ENCODE results near the gene PRCP.
A peak's percentile ranks its signal among the peaks of the same experiment; 100 is the strongest.
"Not testable (repeated sequence)": the region's sequence is repeated elsewhere in the genome, so short reads cannot be mapped to it uniquely, and the experiment has no call there.

PRCP gene

GRCh38 chr11:82872377-82873150 lies 27.7 kb downstream of the PRCP start:
- DNase-seq (ENCODE audit: low read depth): no peak

- DNase-seq (ENCODE audit: low read depth): no peak
Measured at GRCh38 chr11:82871646-82872045, 28.6 kb downstream of the PRCP start.

GRCh38 chr11:82869657-82870056 lies 30.6 kb downstream of the PRCP start:
- no peak for DNase-seq (ENCODE audit: low read depth)

GRCh38 chr11:82867495-82868082 lies 32.6 kb downstream of the PRCP start:
- peak; percentile 47 for DNase-seq (ENCODE audit: low read depth)

GRCh38 chr11:82865841-82866240 lies 34.4 kb downstream of the PRCP start:
- DNase-seq (ENCODE audit: low read depth): no peak

- DNase-seq (ENCODE audit: low read depth): no peak
Measured at GRCh38 chr11:82864268-82864667, 36.0 kb downstream of the PRCP start.

GRCh38 chr11:82863209-82863608 lies 37.0 kb downstream of the PRCP start:
- no peak for DNase-seq (ENCODE audit: low read depth)

GRCh38 chr11:82862379-82862778 lies 37.9 kb downstream of the PRCP start:
- no peak for DNase-seq (ENCODE audit: low read depth)

GRCh38 chr11:82859750-82860149 lies 40.5 kb downstream of the PRCP start:
- no peak for DNase-seq (ENCODE audit: low read depth)

- no peak for DNase-seq (ENCODE audit: low read depth)
Measured at GRCh38 chr11:82858556-82859091, 41.6 kb downstream of the PRCP start.

- DNase-seq (ENCODE audit: low read depth): no peak
Measured at GRCh38 chr11:82858133-82858532, 42.1 kb downstream of the PRCP start.

GRCh38 chr11:82857145-82857544 lies 43.1 kb downstream of the PRCP start:
- no peak for DNase-seq (ENCODE audit: low read depth)

- no peak for DNase-seq (ENCODE audit: low read depth)
Measured at GRCh38 chr11:82855616-82856015, 44.6 kb downstream of the PRCP start.

GRCh38 chr11:82854916-82855315 lies 45.3 kb downstream of the PRCP start:
- DNase-seq (ENCODE audit: low read depth): not testable (repeated sequence)

GRCh38 chr11:82854242-82854641 lies 46.0 kb downstream of the PRCP start:
- DNase-seq (ENCODE audit: low read depth): no peak

GRCh38 chr11:82848829-82849228 lies 51.4 kb downstream of the PRCP start:
- DNase-seq (ENCODE audit: low read depth): no peak

GRCh38 chr11:82845356-82846353 lies 54.6 kb downstream of the PRCP start:
- no peak for DNase-seq (ENCODE audit: low read depth)

- no peak for DNase-seq (ENCODE audit: low read depth)
Measured at GRCh38 chr11:82843057-82843795, 57.0 kb downstream of the PRCP start.

GRCh38 chr11:82842019-82842418 lies 58.2 kb downstream of the PRCP start:
- no peak for DNase-seq (ENCODE audit: low read depth)

GRCh38 chr11:82837650-82838049 lies 62.6 kb downstream of the PRCP start:
- no peak for DNase-seq (ENCODE audit: low read depth)

- no peak for DNase-seq (ENCODE audit: low read depth)
Measured at GRCh38 chr11:82832983-82833382, 67.2 kb downstream of the PRCP start.

GRCh38 chr11:82831364-82831763 lies 68.9 kb downstream of the PRCP start:
- DNase-seq (ENCODE audit: low read depth): no peak
